HCT116 (cell line): Measurements from ENCODE around the gene OPN1SW.

Experiments used
- EZH2 ChIP-seq: fragments of 200-600 bp; sonication (generic); IDR thresholded peaks from 2 replicates; pipeline ENCODE4 v1.6.1; 2017; ENCODE audit warnings: antibody characterized with exemption, mixed run types
- FOSL1 ChIP-seq: IDR thresholded peaks from 2 replicates; pipeline ENCODE4 v1.6.1; 2012; ENCODE audit warnings: low read depth
- SRF ChIP-seq: IDR thresholded peaks from 2 replicates; pipeline ENCODE4 v1.6.1; 2012; ENCODE audit warnings: low read depth

DNA sequence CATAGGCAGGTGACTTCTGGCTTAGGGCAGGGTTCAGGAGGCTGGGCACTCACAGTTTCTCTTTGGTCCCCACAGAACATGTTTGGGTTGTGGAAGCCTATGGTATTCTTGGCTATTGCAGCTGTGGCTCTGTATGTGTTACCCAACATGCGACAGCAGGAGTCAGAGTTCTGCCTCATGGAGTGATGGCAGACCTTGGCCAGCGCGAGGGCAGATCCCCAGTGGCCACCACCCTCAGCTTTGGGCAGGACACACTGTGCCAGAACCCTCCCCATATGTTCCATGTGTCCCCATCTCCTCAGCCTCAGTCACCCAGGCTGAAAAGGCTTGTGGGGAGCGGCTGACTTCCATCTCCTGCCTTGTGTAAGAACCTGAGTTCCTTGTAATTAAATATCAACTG, 46.1 kb upstream of the OPN1SW start:
- TF ChIP-seq SRF (no peak), EZH2 (no peak), FOSL1 (no peak)
